HepG2 (cell line): ENCODE results near the gene EIF6. TPM values are rescaled to one million over a fixed set of nuclear protein-coding genes. Genes with fewer than 3 reads are reported as not detected.

Source experiments
- BCLAF1 ChIP-seq: fragments of 450-650 bp; IDR thresholded peaks from 2 replicates; pipeline ENCODE4 v1.6.1; 2017; ENCODE audit warnings: mild to moderate bottlenecking
- BRD4 ChIP-seq: sonication (generic); formaldehyde crosslinking; IDR thresholded peaks from 2 replicates; pipeline ENCODE4 v1.4.0; 2020; ENCODE audit warnings: missing genetic modification reagents
- CENPT ChIP-seq: sonication (generic); formaldehyde crosslinking; IDR thresholded peaks from 2 replicates; pipeline ENCODE4 v1.8.0; 2022; ENCODE audit warnings: low read depth, mild to moderate bottlenecking, moderate library complexity, missing genetic modification reagents
- FOSL1 ChIP-seq: sonication (generic); formaldehyde crosslinking; IDR thresholded peaks from 2 replicates; pipeline ENCODE4 v1.9.0; 2021; ENCODE audit warnings: missing genetic modification reagents, borderline replicate concordance
- PHF8 ChIP-seq: sonication (generic); formaldehyde crosslinking; IDR thresholded peaks from 2 replicates; pipeline ENCODE4 v1.5.0; 2020; ENCODE audit warnings: missing genetic modification reagents
- RFX1 ChIP-seq: fragments of 450-650 bp; IDR thresholded peaks from 2 replicates; pipeline ENCODE4 v1.6.1; 2017
- RFX5 ChIP-seq: IDR thresholded peaks from 2 replicates; pipeline ENCODE4 v1.6.1; 2011; ENCODE audit warnings: low read depth, low read length, improper control_type of control experiment
- SRSF1 ChIP-seq: fragments of 200-400 bp; formaldehyde crosslinking; optimal IDR thresholded peaks from 2 replicates; pipeline ENCODE3; 2017; ENCODE audit warnings: mild to moderate bottlenecking, low read depth, low read length, moderate library complexity
- SSRP1 ChIP-seq: IDR thresholded peaks from 2 replicates; pipeline ENCODE4 v1.6.1; 2016; ENCODE audit warnings: control low read depth
- THYN1 ChIP-seq: sonication (generic); formaldehyde crosslinking; IDR thresholded peaks from 2 replicates; pipeline ENCODE4 v1.8.1; 2023; ENCODE audit warnings: low read depth, mild to moderate bottlenecking, moderate library complexity, missing genetic modification reagents, borderline replicate concordance
- ZBTB21 ChIP-seq: sonication (generic); formaldehyde crosslinking; IDR thresholded peaks from 2 replicates; pipeline ENCODE4 v1.4.0; 2020; ENCODE audit warnings: missing genetic modification reagents
- ZNF251 ChIP-seq: sonication (generic); formaldehyde crosslinking; IDR thresholded peaks from 2 replicates; pipeline ENCODE4 v1.9.0; 2021; ENCODE audit warnings: mild to moderate bottlenecking, missing genetic modification reagents
- ZNF318 ChIP-seq: sonication (generic); formaldehyde crosslinking; IDR thresholded peaks from 2 replicates; pipeline ENCODE4 v1.4.0; 2020; ENCODE audit warnings: mild to moderate bottlenecking, missing genetic modification reagents
- ZNF354B ChIP-seq: sonication (generic); formaldehyde crosslinking; IDR thresholded peaks from 2 replicates; pipeline ENCODE4 v1.8.0; 2022; ENCODE audit warnings: mild to moderate bottlenecking, missing genetic modification reagents
- ZNF710 ChIP-seq: sonication (generic); formaldehyde crosslinking; IDR thresholded peaks from 2 replicates; pipeline ENCODE4 v1.5.0; 2020; ENCODE audit warnings: mild to moderate bottlenecking, missing genetic modification reagents, borderline replicate concordance
- ZNF879 ChIP-seq: sonication (generic); formaldehyde crosslinking; IDR thresholded peaks from 2 replicates; pipeline ENCODE4 v1.8.1; 2023; ENCODE audit warnings: missing genetic modification reagents
- polyA plus RNA-seq, 8 experiments: library from polyadenylated mRNA; depleted of rRNA in 3 of 8; stranded (reverse) in 7 of 8; unstranded in 1 of 8; fragments of >200 nt; fragmentation: Illumina TruSeq in 4 of 8; extraction: Trizol in 4 of 8; gene quantifications; 2 replicates each; pipeline versions ENCODE4 v1.2.1 to v1.2.3, GENCODE V29; 2011 to 2016; ENCODE audit warnings: low read depth in 4 of 8, missing spikeins in 1 of 8, mixed read lengths in 1 of 8; ENCODE audit not compliant: insufficient read depth in 1 of 8
- total RNA-seq, 5 experiments: library from RNA; depleted of rRNA; stranded (reverse); fragments of >200 nt; fragmentation: Illumina TruSeq; extraction: Trizol; gene quantifications; 2 replicates each; pipeline ENCODE4 v1.2.3, GENCODE V29; 2016; ENCODE audit warnings: low read depth in 1 of 5

Gene EIF6
- total and polyA plus RNA-seq, 2 of the 13 experiments (the other 11 are each of a cell fraction or from before 2014, with no cell fraction given) = 462 to 466 TPM

GRCh38 chr20:35285806-35286076 lies 1.2 kb upstream of the EIF6 start (continued):
- no peak for TF ChIP-seq BCLAF1
- TF ChIP-seq ZNF251 (CRISPR knock-in tag) = no peak
- no peak for TF ChIP-seq BRD4 (CRISPR knock-in tag)
- no peak for TF ChIP-seq THYN1 (CRISPR knock-in tag)
- TF ChIP-seq SSRP1 = no peak
- no peak for TF ChIP-seq CENPT
- TF ChIP-seq ZNF318 (CRISPR knock-in tag) = no peak
- no peak for TF ChIP-seq SRSF1
- no peak for TF ChIP-seq FOSL1
- TF ChIP-seq ZNF354B (CRISPR knock-in tag) = 0 out of 2 replicates have a peak, but pooled peaks have one; percentile 4
- TF ChIP-seq ZNF710 (CRISPR knock-in tag) = no peak
- peak; percentile 98 for TF ChIP-seq ZBTB21 (CRISPR knock-in tag)
- TF ChIP-seq RFX5 = peak; percentile 61; the same call in 1 of the 2 replicates
- TF ChIP-seq RFX1 = no peak
- TF ChIP-seq PHF8 = no peak
- TF ChIP-seq ZNF879 (CRISPR knock-in tag) = no peak
